IMR-90 (cell line): Measurements from ENCODE around the gene CUX1. TPM values are rescaled to one million over a fixed set of nuclear protein-coding genes. Genes with fewer than 3 reads are reported as not detected.

Experiments used
- ATAC-seq: fragments of 200-7000 bp; cut with Tn5 transposase; 2 replicates; pipeline ENCODE4 v1.9.1; 2020; ENCODE audit warnings: low read depth, mild to moderate bottlenecking, moderate library complexity
- BruUV-seq: library from RNA; stranded (reverse); fragments of 400-500 nt; replicated peaks from 2 replicates; lab custom pipeline; 2021; lab: Mats Ljungman, UMichigan
- CTCF ChIA-PET: fragments of 300-600 bp; formaldehyde crosslinking; extraction: SDS; loops from one replicate; lab custom pipeline; 2021; ENCODE audit warnings: antibody characterized with exemption; lab: Yijun Ruan, JAX
- POLR2A ChIA-PET: fragments of 300-600 bp; sonication (Branson Sonifier 250); formaldehyde crosslinking; loops from one replicate; lab custom pipeline; 2022; ENCODE audit warnings: antibody characterized with exemption; ENCODE audit not compliant: unreplicated experiment; lab: Charles Lee
- DNase-seq: peaks from one replicate; pipeline ENCODE4 v3.0.0; 2013
- H2AFZ ChIP-seq: replicated peaks from 2 replicates; pipeline ENCODE3; 2013; ENCODE audit warnings: low read length, mild to moderate bottlenecking; ENCODE audit not compliant: poor library complexity
- H2AK5ac ChIP-seq: 2 replicates; pipeline ENCODE4 v1.6.1; 2013; ENCODE audit warnings: low read depth, low read length, inconsistent platforms
- H2AK9ac ChIP-seq: replicated peaks from 2 replicates; pipeline ENCODE3; 2013; ENCODE audit warnings: mild to moderate bottlenecking, low read depth, low read length, moderate library complexity; ENCODE audit not compliant: poor library complexity
- H2BK120ac ChIP-seq: 2 replicates; pipeline ENCODE4 v1.6.1; 2013; ENCODE audit warnings: low read depth, low read length, inconsistent platforms
- H2BK15ac ChIP-seq: 3 replicates; pipeline ENCODE4 v1.6.1; 2013; ENCODE audit warnings: low read depth, low read length, inconsistent platforms
- H2BK20ac ChIP-seq: 2 replicates; pipeline ENCODE4 v1.6.1; 2013; ENCODE audit warnings: low read depth, mild to moderate bottlenecking, inconsistent platforms, low read length, moderate library complexity
- H2BK5ac ChIP-seq: 2 replicates; pipeline ENCODE4 v1.6.1; 2013; ENCODE audit warnings: mild to moderate bottlenecking, low read depth, low read length, inconsistent platforms; ENCODE audit not compliant: poor library complexity, severe bottlenecking
- H3K14ac ChIP-seq: replicated peaks from 2 replicates; pipeline ENCODE4 v1.6.1; 2013; ENCODE audit warnings: low read depth, low read length, inconsistent platforms
- H3K18ac ChIP-seq: 2 replicates; pipeline ENCODE4 v1.6.1; 2013; ENCODE audit warnings: low read depth, low read length, control low read depth
- H3K23ac ChIP-seq: 2 replicates; pipeline ENCODE4 v1.6.1; 2013; ENCODE audit warnings: low read depth, low read length, inconsistent platforms
- H3K27ac ChIP-seq: 2 replicates; pipeline ENCODE4 v1.5.1; 2013; ENCODE audit warnings: mild to moderate bottlenecking, control low read depth, low read length; ENCODE audit not compliant: insufficient read depth
- H3K27me3 ChIP-seq: 2 replicates; pipeline ENCODE4 v1.6.1; 2013; ENCODE audit warnings: low read length; ENCODE audit not compliant: control insufficient read depth, insufficient read depth
- H3K36me3 ChIP-seq: 2 replicates; pipeline ENCODE4 v1.6.1; 2013; ENCODE audit warnings: low read length, mixed read lengths; ENCODE audit not compliant: control insufficient read depth, insufficient read depth
- H3K4ac ChIP-seq: 2 replicates; pipeline ENCODE4 v1.6.1; 2013; ENCODE audit warnings: low read depth, low read length, inconsistent platforms
- H3K4me1 ChIP-seq: 2 replicates; pipeline ENCODE4 v1.6.1; 2013; ENCODE audit warnings: low read length, mixed read lengths; ENCODE audit not compliant: control insufficient read depth, insufficient read depth
- H3K4me2 ChIP-seq: 2 replicates; pipeline ENCODE4 v1.6.1; 2013; ENCODE audit warnings: low read depth, mild to moderate bottlenecking, control low read depth, low read length, moderate library complexity
- H3K4me3 ChIP-seq: 2 replicates; pipeline ENCODE4 v1.5.1; 2013; ENCODE audit warnings: low read depth, mild to moderate bottlenecking, control low read depth, low read length, moderate library complexity; ENCODE audit not compliant: insufficient read depth
- H3K56ac ChIP-seq: 2 replicates; pipeline ENCODE4 v1.6.1; 2013; ENCODE audit warnings: low read length, inconsistent platforms; ENCODE audit not compliant: insufficient read depth; ENCODE audit errors: extremely low read depth
- H3K79me1 ChIP-seq, 2 experiments: 2 replicates each; pipeline ENCODE4 v1.6.1; 2013; ENCODE audit warnings: low read length in 2 of 2, inconsistent platforms in 1 of 2, low read depth in 1 of 2
- H3K9ac ChIP-seq: 2 replicates; pipeline ENCODE4 v1.6.1; 2013; ENCODE audit warnings: low read depth, low read length, control low read depth
- H3K9me1 ChIP-seq: 2 replicates; pipeline ENCODE4 v1.6.1; 2013; ENCODE audit warnings: low read length, inconsistent platforms; ENCODE audit not compliant: insufficient read depth
- H3K9me3 ChIP-seq: 2 replicates; pipeline ENCODE4 v1.6.1; 2013; ENCODE audit warnings: low read length; ENCODE audit not compliant: control insufficient read depth, insufficient read depth
- H4K20me1 ChIP-seq: 2 replicates; pipeline ENCODE4 v1.6.1; 2013; ENCODE audit warnings: low read length, inconsistent platforms; ENCODE audit not compliant: insufficient read depth
- H4K5ac ChIP-seq: 2 replicates; pipeline ENCODE4 v1.6.1; 2013; ENCODE audit warnings: mild to moderate bottlenecking, low read depth, low read length, control low read depth
- H4K8ac ChIP-seq, 2 experiments: 2 replicates each; pipeline ENCODE4 v1.6.1; 2013; ENCODE audit warnings: low read depth in 2 of 2, low read length in 2 of 2, control low read depth in 1 of 2, inconsistent platforms in 1 of 2
- H4K91ac ChIP-seq: 2 replicates; pipeline ENCODE4 v1.6.1; 2013; ENCODE audit warnings: low read depth, low read length, inconsistent platforms; ENCODE audit not compliant: insufficient read depth
- MAZ ChIP-seq: IDR thresholded peaks from 2 replicates; pipeline ENCODE4 v1.6.1; 2012; ENCODE audit warnings: low read depth, mild to moderate bottlenecking, low read length, improper control_type of control experiment, moderate library complexity, borderline replicate concordance
- POLR2A ChIP-seq: IDR thresholded peaks from 2 replicates; pipeline ENCODE4 v1.6.1; 2012; ENCODE audit warnings: mild to moderate bottlenecking, low read depth, low read length
- RCOR1 ChIP-seq: IDR thresholded peaks from 2 replicates; pipeline ENCODE4 v1.6.1; 2012; ENCODE audit warnings: mild to moderate bottlenecking, low read length, improper control_type of control experiment; ENCODE audit not compliant: insufficient replicate concordance
- WGBS, 2 experiments: methylation state at CpG; one replicate each; pipeline versions ENCODE4 v1.1.5 to v1.1.7; 2013; ENCODE audit warnings: missing lambda C conversion rate in 2 of 2; ENCODE audit not compliant: insufficient read length in 1 of 2; ENCODE audit errors: extremely low coverage in 2 of 2; 5-methylcytosine and 5-hydroxymethylcytosine counted together
- dilution Hi-C: fragments of 300-500 bp; cut with HindIII; formaldehyde crosslinking; loops from one replicate; pipeline ENCODE4 v1.14.3; 2018; ENCODE audit warnings: low sequenced_read_pairs; ENCODE audit not compliant: unreplicated experiment
- in situ Hi-C: fragments of 300-500 bp; cut with MboI; formaldehyde crosslinking; loops from 3 replicates; pipeline ENCODE4 v1.14.3; 2019; ENCODE audit warnings: low sequenced_read_pairs, inconsistent platforms, mixed read lengths
- intact Hi-C: fragments of 100-400 bp; cut with micrococcal nuclease; formaldehyde crosslinking; loops from 2 replicates; pipeline ENCODE4 v1.10.0; 2022
- polyA plus RNA-seq, 3 experiments: library from polyadenylated mRNA; depleted of rRNA; stranded (reverse); fragments of >200 nt; gene quantifications; 2 replicates each; pipeline ENCODE4 v1.2.3, GENCODE V29; 2012; ENCODE audit warnings: low replicate concordance in 1 of 3
- total RNA-seq: library from RNA; depleted of rRNA; stranded (reverse); fragments of >200 nt; gene quantifications from 2 replicates; pipeline ENCODE4 v1.2.3, GENCODE V29; 2012
- TF ChIP-seq, protein P1 (sequence below): fragments of 150-350 bp; IDR thresholded peaks from 2 replicates; pipeline ENCODE4 v1.6.1; 2017; ENCODE audit warnings: mild to moderate bottlenecking, antibody characterized with exemption, low read length, low read depth

CUX1 gene
- total and polyA plus RNA-seq, 2 of the 4 experiments (the other 2 are of a cell fraction) = 19.7 to 46.4 TPM

DNA sequence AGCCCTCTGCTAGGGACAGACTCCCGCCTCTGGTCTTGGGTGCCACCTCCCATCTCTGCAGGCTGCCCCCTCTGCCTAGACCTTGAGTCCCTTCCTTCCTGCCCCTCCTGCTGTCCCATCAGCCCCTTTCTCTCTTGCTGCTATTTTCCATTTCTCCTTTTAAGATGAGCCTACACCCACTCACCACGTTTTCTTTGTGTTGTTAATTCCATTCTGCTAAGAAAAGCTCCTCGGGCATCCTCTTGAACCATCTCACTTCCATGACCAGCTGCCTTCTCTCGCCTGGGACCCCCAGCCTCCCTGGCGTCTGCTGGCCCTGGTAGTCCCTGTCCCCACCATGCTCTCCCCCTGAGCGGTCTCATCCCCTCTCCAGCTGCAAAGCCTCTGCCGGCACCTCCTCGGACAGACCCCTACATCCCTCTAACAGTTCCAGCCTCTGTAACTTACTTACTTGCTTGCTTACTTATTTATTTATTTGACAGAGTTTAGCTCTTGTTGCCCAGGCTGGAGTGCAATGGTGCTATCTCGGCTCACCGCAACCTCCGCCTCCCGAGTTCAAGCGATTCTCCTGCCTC, 373.4 kb downstream of the CUX1 start:
- peaks cover 41% of the 10 kb centered on the region for H3K36me3 ChIP-seq
- no peaks in the 10 kb centered on the region for H4K20me1 ChIP-seq
- dilution Hi-C loops = no loop called here
- H3K18ac ChIP-seq = no peak overlapping the region
- no peak overlapping the region for H4K91ac ChIP-seq
- TF ChIP-seq, protein P1, sequence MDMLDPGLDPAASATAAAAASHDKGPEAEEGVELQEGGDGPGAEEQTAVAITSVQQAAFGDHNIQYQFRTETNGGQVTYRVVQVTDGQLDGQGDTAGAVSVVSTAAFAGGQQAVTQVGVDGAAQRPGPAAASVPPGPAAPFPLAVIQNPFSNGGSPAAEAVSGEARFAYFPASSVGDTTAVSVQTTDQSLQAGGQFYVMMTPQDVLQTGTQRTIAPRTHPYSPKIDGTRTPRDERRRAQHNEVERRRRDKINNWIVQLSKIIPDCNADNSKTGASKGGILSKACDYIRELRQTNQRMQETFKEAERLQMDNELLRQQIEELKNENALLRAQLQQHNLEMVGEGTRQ = no peak
- TF ChIP-seq POLR2A = no peak
- TF ChIP-seq RCOR1 = no peak
- TF ChIP-seq MAZ = no peak
- no peaks in the 10 kb centered on the region for H3K79me1 ChIP-seq
- no peak overlapping the region for H2BK20ac ChIP-seq
- intact Hi-C loops = no loop called here
- WGBS, 2 experiments = 69% methylated on average over 7 of the region's 13 CpGs; no CpG with 5 or more reads in 1 of the 2 experiments
- no peak overlapping the region for H4K5ac ChIP-seq
- peaks cover 5% of the 10 kb centered on the region for H3K9me1 ChIP-seq
- H2BK15ac ChIP-seq = no peak overlapping the region
- no peaks in the 10 kb centered on the region for H3K27me3 ChIP-seq
- no peak overlapping the region for H4K8ac ChIP-seq
- H3K4me1 ChIP-seq = no peaks in the 10 kb centered on the region
- DNase-seq (no peak), ATAC-seq (no peak)
- no peak overlapping the region for H2AK9ac ChIP-seq
- no peak overlapping the region for H2AK5ac ChIP-seq
- H2BK5ac ChIP-seq = no peak overlapping the region
- H2BK120ac ChIP-seq = no peak overlapping the region
- no peak overlapping the region for H3K56ac ChIP-seq
- ChIA-PET CTCF (no interaction called here), POLR2A (no interaction called here)
- H2AFZ ChIP-seq = no peak overlapping the region
- H3K9me3 ChIP-seq = no peaks in the 10 kb centered on the region
- H3K4me3 ChIP-seq = no peak overlapping the region
- no peak overlapping the region for H3K14ac ChIP-seq
- H3K4ac ChIP-seq = no peak overlapping the region
- no peak overlapping the region for H3K9ac ChIP-seq
- no peak overlapping the region for H3K23ac ChIP-seq
- H3K27ac ChIP-seq = no peak overlapping the region
- in situ Hi-C loops = no loop called here
- H3K4me2 ChIP-seq = no peak overlapping the region
- no TSS peak for BruUV-seq
